WTC11 (cell line): ENCODE measurements around the gene ITGAL. TPM values are rescaled to one million over a fixed set of nuclear protein-coding genes. Genes with fewer than 3 reads are reported as not detected.

Experiments
- ATAC-seq: fragments of 200-7000 bp; cut with Tn5 transposase; 2 replicates; pipeline ENCODE4 v1.10.0; 2021; ENCODE audit warnings: mild to moderate bottlenecking, moderate library complexity
- CTCF ChIA-PET: fragments of 300-600 bp; sonication (Branson Sonifier 250); formaldehyde crosslinking; loops from one replicate; lab custom pipeline; 2021; ENCODE audit warnings: antibody characterized with exemption; lab: Charles Lee
- POLR2A ChIA-PET: fragments of 350-600 bp; sonication (Branson Sonifier 250); formaldehyde crosslinking; loops from one replicate; lab custom pipeline; 2021; ENCODE audit warnings: antibody characterized with exemption; lab: Charles Lee
- DNase-seq: peaks from one replicate; pipeline ENCODE4 v3.0.0; 2021; ENCODE audit warnings: low spot score
- H3K27ac Mint-ChIP-seq: 2 replicates; pipeline ENCODE4 v1.8.0; 2021; ENCODE audit warnings: mixed read lengths
- H3K27me3 Mint-ChIP-seq: 2 replicates; pipeline ENCODE4 v1.8.0; 2021; ENCODE audit warnings: low read depth, mild to moderate bottlenecking, moderate library complexity, mixed read lengths
- H3K36me3 Mint-ChIP-seq: 2 replicates; pipeline ENCODE4 v1.8.0; 2021; ENCODE audit warnings: mixed read lengths
- H3K4me1 Mint-ChIP-seq: 2 replicates; pipeline ENCODE4 v1.8.0; 2022; ENCODE audit warnings: mixed read lengths
- H3K4me3 Mint-ChIP-seq: 2 replicates; pipeline ENCODE4 v1.8.0; 2021; ENCODE audit warnings: mild to moderate bottlenecking, moderate library complexity, mixed read lengths
- H3K9me3 Mint-ChIP-seq: 2 replicates; pipeline ENCODE4 v1.8.0; 2021; ENCODE audit warnings: mixed read lengths
- CDX4 ChIP-seq: fragments of 250-450 bp; sonication (Bioruptor Pico); IDR thresholded peaks from 2 replicates; pipeline ENCODE4 v1.9.0; 2021; ENCODE audit warnings: moderate library complexity, mild to moderate bottlenecking, inconsistent platforms, borderline replicate concordance
- E2F1 ChIP-seq: sonication (generic); formaldehyde crosslinking; IDR thresholded peaks from 2 replicates; pipeline ENCODE4 v1.8.0; 2022; ENCODE audit warnings: mild to moderate bottlenecking, missing genetic modification reagents
- ERG ChIP-seq: fragments of 250-450 bp; sonication (Bioruptor Pico); IDR thresholded peaks from 2 replicates; pipeline ENCODE4 v1.8.0; 2021; ENCODE audit warnings: mild to moderate bottlenecking
- ETV6 ChIP-seq: sonication (generic); formaldehyde crosslinking; IDR thresholded peaks from 2 replicates; pipeline ENCODE4 v1.8.1; 2022; ENCODE audit warnings: mild to moderate bottlenecking, missing genetic modification reagents
- FOXJ3 ChIP-seq: sonication (generic); formaldehyde crosslinking; IDR thresholded peaks from 2 replicates; pipeline ENCODE4 v1.9.0; 2021; ENCODE audit warnings: missing genetic modification reagents, mild to moderate bottlenecking, borderline replicate concordance
- FOXP1 ChIP-seq: sonication (generic); formaldehyde crosslinking; IDR thresholded peaks from 2 replicates; pipeline ENCODE4 v1.8.0; 2022; ENCODE audit warnings: missing genetic modification reagents, mild to moderate bottlenecking, moderate library complexity, borderline replicate concordance
- FOXP4 ChIP-seq: sonication (generic); formaldehyde crosslinking; IDR thresholded peaks from 2 replicates; pipeline ENCODE4 v1.8.0; 2022; ENCODE audit warnings: mild to moderate bottlenecking, missing genetic modification reagents
- GTF2I ChIP-seq: fragments of 250-450 bp; sonication (Bioruptor Pico); conservative IDR thresholded peaks from 2 replicates; pipeline ENCODE4 v1.4.0; 2021; ENCODE audit warnings: mild to moderate bottlenecking
- NFATC4 ChIP-seq: fragments of 250-450 bp; sonication (Bioruptor Pico); IDR thresholded peaks from 2 replicates; pipeline ENCODE4 v1.9.0; 2021; ENCODE audit warnings: mild to moderate bottlenecking
- NR3C1 ChIP-seq: sonication (generic); formaldehyde crosslinking; conservative IDR thresholded peaks from 2 replicates; pipeline ENCODE4 v1.8.1; 2023; ENCODE audit warnings: low read depth, mild to moderate bottlenecking, missing genetic modification reagents
- PRDM15 ChIP-seq: sonication (generic); formaldehyde crosslinking; IDR thresholded peaks from 2 replicates; pipeline ENCODE4 v1.8.0; 2022; ENCODE audit warnings: missing genetic modification reagents
- ZMAT4 ChIP-seq: fragments of 250-450 bp; sonication (Bioruptor Pico); IDR thresholded peaks from 2 replicates; pipeline ENCODE4 v1.9.0; 2021; ENCODE audit warnings: mild to moderate bottlenecking
- ZNF138 ChIP-seq: sonication (generic); formaldehyde crosslinking; conservative IDR thresholded peaks from 2 replicates; pipeline ENCODE4 v1.8.1; 2022; ENCODE audit warnings: mild to moderate bottlenecking, moderate library complexity, missing genetic modification reagents
- ZNF425 ChIP-seq: fragments of 250-450 bp; sonication (Bioruptor Pico); conservative IDR thresholded peaks from 2 replicates; pipeline ENCODE4 v1.9.0; 2021; ENCODE audit warnings: mild to moderate bottlenecking
- total RNA-seq: library from RNA; stranded (reverse); gene quantifications from 3 replicates; pipeline ENCODE4 v1.2.3, GENCODE V29; 2021

Gene ITGAL
- total RNA-seq, 1 experiment from 2014 or later, result 1.0 TPM

- Mint-ChIP-seq H3K27me3 (peaks cover 14% of the 10 kb centered on the region), H3K36me3 (no peaks in the 10 kb centered on the region), H3K4me1 (no peaks in the 10 kb centered on the region), H3K27ac (no peak overlapping the region), H3K9me3 (no peaks in the 10 kb centered on the region), H3K4me3 (no peak overlapping the region)
- TF ChIP-seq ZNF425 (CRISPR knock-in tag) (no peak), NFATC4 (CRISPR knock-in tag) (no peak), FOXJ3 (CRISPR knock-in tag) (no peak), FOXP4 (no peak), GTF2I (CRISPR knock-in tag) (no peak), CDX4 (no peak), E2F1 (no peak), NR3C1 (CRISPR knock-in tag) (no peak), ZMAT4 (no peak), ETV6 (CRISPR knock-in tag) (no peak), FOXP1 (CRISPR knock-in tag) (no peak), ZNF138 (CRISPR knock-in tag) (no peak), ERG (CRISPR knock-in tag) (no peak), PRDM15 (CRISPR knock-in tag) (no peak)
- ATAC-seq (no peak), DNase-seq (no peak)
- ChIA-PET POLR2A (no interaction called here), CTCF (interaction anchor here (0.7 to 1.7 kb wide), 2 partner anchors 100 to 114 kb away, joined by 3 read pairs; no protein-coding TSS in a partner anchor)
These were observed 42.7 kb downstream of the ITGAL start for GRCh38 chr16:30515275-30515674.
